Pulmonary artery endothelial cell (primary cell): Measurements from ENCODE around the gene ACKR2. TPM values are rescaled to one million over a fixed set of nuclear protein-coding genes. Genes with fewer than 3 reads are reported as not detected.

Source experiments
- total RNA-seq: library from RNA; depleted of rRNA; stranded (reverse); fragments of >200 nt; gene quantifications from 2 replicates; pipeline ENCODE4 v1.2.3, GENCODE V29; 2014

Gene ACKR2
- total RNA-seq, 1 donor from 2014 or later: not detected

Other genes starting within 250 kb of the ACKR2 start
- gene SEC22C, start 227.5 kb upstream of the ACKR2 start, total RNA-seq: 79.9 and 96.4 TPM in 2 replicates
- gene SS18L2, start 218.6 kb upstream of the ACKR2 start, total RNA-seq: 34.2 and 40.9 TPM in 2 replicates
- gene NKTR, start 208.8 kb upstream of the ACKR2 start, total RNA-seq: 42.3 and 57.4 TPM in 2 replicates
- 17.3 and 22.4 TPM in 2 replicates for gene ZBTB47, start 155.7 kb upstream of the ACKR2 start, total RNA-seq
- not detected in 2 replicates for gene KLHL40, start 123.9 kb upstream of the ACKR2 start, total RNA-seq
- not detected in 2 replicates for gene HHATL, start 106.6 kb upstream of the ACKR2 start, total RNA-seq
- 0.07 and 0.33 TPM in 2 replicates for gene CCDC13, start 36.2 kb upstream of the ACKR2 start, total RNA-seq
- 139 and 144 TPM in 2 replicates for gene HIGD1A, start 5.0 kb upstream of the ACKR2 start, total RNA-seq
- not detected in 2 replicates for gene CYP8B1, start 66.4 kb downstream of the ACKR2 start, total RNA-seq
- gene ZNF662, start 96.7 kb downstream of the ACKR2 start, total RNA-seq: 1.3 and 1.4 TPM in 2 replicates
- under 0.01 and 0.04 TPM in 2 replicates for gene GASK1A, start 169.9 kb downstream of the ACKR2 start, total RNA-seq